ENCODE results near the gene CNGA3. TPM values are rescaled to one million over a fixed set of nuclear protein-coding genes. Genes with fewer than 3 reads are reported as not detected.

Gene CNGA3
- total RNA-seq, 4 donors from 2014 or later: 0.09 TPM; not detected in 3

DNA sequence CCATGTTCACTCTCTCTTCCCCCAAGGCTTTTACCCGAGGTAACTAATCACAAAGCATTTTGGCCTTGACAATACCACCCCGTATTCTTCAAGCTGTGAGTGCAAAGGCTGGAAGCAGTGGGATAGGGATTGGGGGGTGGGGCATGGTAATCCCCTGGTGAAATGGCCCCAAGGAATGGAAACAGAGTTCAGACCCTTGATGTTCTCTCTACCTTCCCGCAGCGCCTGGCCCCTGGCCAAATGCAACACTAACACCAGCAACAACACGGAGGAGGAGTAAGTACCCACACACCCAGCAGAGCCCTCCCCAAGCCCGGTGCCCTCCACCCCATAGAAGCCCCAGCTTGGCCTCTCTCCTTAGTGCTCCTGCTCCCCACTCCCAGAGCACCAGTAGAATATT is 36.9 kb downstream of the CNGA3 start:
- TF ChIP-seq, protein P1, sequence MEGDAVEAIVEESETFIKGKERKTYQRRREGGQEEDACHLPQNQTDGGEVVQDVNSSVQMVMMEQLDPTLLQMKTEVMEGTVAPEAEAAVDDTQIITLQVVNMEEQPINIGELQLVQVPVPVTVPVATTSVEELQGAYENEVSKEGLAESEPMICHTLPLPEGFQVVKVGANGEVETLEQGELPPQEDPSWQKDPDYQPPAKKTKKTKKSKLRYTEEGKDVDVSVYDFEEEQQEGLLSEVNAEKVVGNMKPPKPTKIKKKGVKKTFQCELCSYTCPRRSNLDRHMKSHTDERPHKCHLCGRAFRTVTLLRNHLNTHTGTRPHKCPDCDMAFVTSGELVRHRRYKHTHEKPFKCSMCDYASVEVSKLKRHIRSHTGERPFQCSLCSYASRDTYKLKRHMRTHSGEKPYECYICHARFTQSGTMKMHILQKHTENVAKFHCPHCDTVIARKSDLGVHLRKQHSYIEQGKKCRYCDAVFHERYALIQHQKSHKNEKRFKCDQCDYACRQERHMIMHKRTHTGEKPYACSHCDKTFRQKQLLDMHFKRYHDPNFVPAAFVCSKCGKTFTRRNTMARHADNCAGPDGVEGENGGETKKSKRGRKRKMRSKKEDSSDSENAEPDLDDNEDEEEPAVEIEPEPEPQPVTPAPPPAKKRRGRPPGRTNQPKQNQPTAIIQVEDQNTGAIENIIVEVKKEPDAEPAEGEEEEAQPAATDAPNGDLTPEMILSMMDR (IDR thresholded peaks at IDR 0.05 in 4 of 5, conservative IDR thresholded peaks at IDR 0.05 in 1 of 5): no peak
- no peak for TF ChIP-seq POLR2A (IDR thresholded peaks at IDR 0.05)
- no peak overlapping the region for H3K27ac ChIP-seq
- no peaks in the 10 kb centered on the region for H3K27me3 ChIP-seq
- ATAC-seq (no peak), DNase-seq (no peak)
- no peaks in the 10 kb centered on the region for H3K9me3 ChIP-seq
- H3K4me3 ChIP-seq: no peak overlapping the region
- intact Hi-C loops (cut with DNase I; ENCODE audit: low total_unique reads): no loop called here
- in situ Hi-C loops (cut with MboI; ENCODE audit: low sequenced_read_pairs in 4 of 4): loop anchor here (5.0 to 10.0 kb wide), 3 partner anchors 568 to 581 kb away; no protein-coding TSS in a partner anchor
- H3K36me3 ChIP-seq: no peaks in the 10 kb centered on the region
- H3K4me1 ChIP-seq: peaks cover 0 to 9% of the 10 kb centered on the region in 2 donors

DNA sequence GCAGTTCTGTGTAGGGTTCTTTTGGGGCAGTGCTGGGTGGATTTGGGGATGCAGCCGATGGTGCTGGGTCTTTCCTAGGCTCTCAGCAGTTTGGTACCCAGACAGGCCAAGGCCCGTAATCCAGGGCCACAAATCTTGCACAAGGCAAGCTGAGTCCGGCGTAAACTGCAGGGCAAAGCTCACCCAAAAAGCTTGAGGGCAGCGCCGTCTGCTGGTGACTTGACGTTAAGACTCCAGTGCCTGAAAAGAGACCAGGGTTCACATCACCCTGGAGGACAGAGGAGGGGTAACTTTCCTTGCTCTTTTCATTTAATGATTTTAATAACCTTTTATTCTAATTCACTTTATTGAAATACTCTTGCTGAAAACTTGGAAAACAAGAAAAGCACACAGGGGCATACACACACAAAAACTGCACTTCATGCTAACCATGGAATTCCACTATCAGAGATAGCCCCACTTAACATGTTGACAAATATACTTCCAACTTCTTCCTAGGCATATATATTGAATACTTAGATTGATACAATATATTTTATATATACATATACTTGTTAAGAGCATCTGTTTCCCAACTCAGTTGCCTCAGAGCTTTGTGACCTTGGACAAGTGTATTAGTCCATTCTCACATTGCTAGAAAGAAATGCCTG is 38.9 kb downstream of the CNGA3 start:
- H3K4me3 ChIP-seq: no peak overlapping the region
- in situ Hi-C loops (cut with MboI; ENCODE audit: low sequenced_read_pairs in 4 of 4): loop anchor here in 3 of 4 donors (10.0 kb wide), 2 partner anchors 570 to 580 kb away; no protein-coding TSS in a partner anchor
- peak; percentile 56 to 92 for ATAC-seq

DNA sequence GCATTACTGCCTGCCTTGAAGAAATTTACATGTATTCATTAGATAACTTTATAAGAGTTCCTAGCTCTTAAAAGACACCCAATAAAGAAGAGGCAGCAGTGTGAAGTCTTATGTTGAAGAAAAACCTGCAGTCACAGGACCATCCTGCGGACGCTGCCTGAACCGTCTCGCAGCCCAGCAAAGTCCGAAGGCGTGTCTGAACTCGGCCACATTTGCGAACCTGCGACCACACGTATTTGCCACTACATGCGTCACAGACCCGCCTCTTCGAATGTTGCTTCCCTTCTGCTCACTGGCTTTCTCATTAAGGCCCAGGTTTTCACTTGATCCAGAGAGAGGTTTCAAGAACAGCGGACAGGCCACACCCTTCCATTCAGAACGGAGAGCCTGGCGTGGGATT is 41.2 kb downstream of the CNGA3 start:
- H3K4me1 ChIP-seq: peaks cover 0 to 7% of the 10 kb centered on the region in 2 donors
- in situ Hi-C loops (cut with MboI; ENCODE audit: low sequenced_read_pairs in 4 of 4): loop anchor here in 3 of 4 donors (10.0 kb wide), 2 partner anchors 573 to 583 kb away; no protein-coding TSS in a partner anchor
- DNase-seq (no peak), ATAC-seq (no peak)
- no peak overlapping the region for H3K27ac ChIP-seq
- TF ChIP-seq POLR2A (IDR thresholded peaks at IDR 0.05): no peak
- TF ChIP-seq, protein P1 (IDR thresholded peaks at IDR 0.05 in 4 of 5, conservative IDR thresholded peaks at IDR 0.05 in 1 of 5): no peak
- H3K27me3 ChIP-seq: no peaks in the 10 kb centered on the region
- H3K9me3 ChIP-seq: no peaks in the 10 kb centered on the region
- no peaks in the 10 kb centered on the region for H3K36me3 ChIP-seq
- no peak overlapping the region for H3K4me3 ChIP-seq
- intact Hi-C loops (cut with DNase I; ENCODE audit: low total_unique reads): no loop called here

More for the DNA sequence above, 38.9 kb downstream of the CNGA3 start:
- intact Hi-C loops (cut with DNase I; ENCODE audit: low total_unique reads): loop anchor here (1.0 kb wide), 1 partner anchor 578 kb away; no protein-coding TSS in a partner anchor
- Histone ChIP-seq H3K27me3 (no peaks in the 10 kb centered on the region), H3K36me3 (no peaks in the 10 kb centered on the region), H3K4me1 (peaks cover 0 to 7% of the 10 kb centered on the region in 2 donors), H3K27ac (no peak overlapping the region), H3K9me3 (no peaks in the 10 kb centered on the region)
- DNase-seq: peak; percentile 22 to 43
- TF ChIP-seq, protein P1 (IDR thresholded peaks at IDR 0.05 in 4 of 5, conservative IDR thresholded peaks at IDR 0.05 in 1 of 5): peak; percentile 78 to 92 (median 81)
- TF ChIP-seq POLR2A (IDR thresholded peaks at IDR 0.05): no peak

DNA sequence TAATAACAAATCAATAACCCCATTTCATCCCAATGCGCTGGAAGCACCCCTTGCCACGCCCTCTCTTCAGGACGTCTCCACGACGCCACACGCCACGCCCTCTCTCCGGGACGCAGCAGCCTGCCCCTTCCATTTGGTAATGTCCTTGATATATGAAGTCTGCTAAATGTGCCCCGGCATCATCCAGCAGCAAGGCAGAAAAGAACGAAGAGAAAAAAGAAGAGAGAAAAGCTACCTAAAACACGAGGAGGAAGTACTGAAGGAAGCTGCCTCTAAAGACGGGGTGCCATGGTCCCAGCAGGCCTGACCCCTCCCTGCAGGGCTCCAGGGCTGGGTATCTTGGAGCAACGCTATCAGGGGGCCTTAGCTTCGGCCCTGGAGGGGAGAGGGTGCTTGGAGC is 41.8 kb downstream of the CNGA3 start:
- Histone ChIP-seq H3K4me1 (peaks cover 0 to 7% of the 10 kb centered on the region in 2 donors), H3K9me3 (no peaks in the 10 kb centered on the region), H3K27me3 (no peaks in the 10 kb centered on the region), H3K4me3 (no peak overlapping the region), H3K36me3 (no peaks in the 10 kb centered on the region), H3K27ac (no peak overlapping the region)
- no peak for TF ChIP-seq POLR2A (IDR thresholded peaks at IDR 0.05)
- TF ChIP-seq, protein P1 (IDR thresholded peaks at IDR 0.05 in 4 of 5, conservative IDR thresholded peaks at IDR 0.05 in 1 of 5): no peak
- DNase-seq (no peak), ATAC-seq (no peak)
- intact Hi-C loops (cut with DNase I; ENCODE audit: low total_unique reads): no loop called here
- in situ Hi-C loops (cut with MboI; ENCODE audit: low sequenced_read_pairs in 4 of 4): loop anchor here in 3 of 4 donors (10.0 kb wide), 2 partner anchors 573 to 583 kb away; no protein-coding TSS in a partner anchor

All from gastrocnemius medialis (tissue), 4 donors.